ENCODE data around the gene NOS3. TPM values are rescaled to one million over a fixed set of nuclear protein-coding genes. Genes with fewer than 3 reads are reported as not detected.

NOS3 gene
- total RNA-seq, 4 donors from 2014 or later: 1.4 to 3.2 (median 2.2) TPM

GRCh38 chr7:150989456-150989855, 1.4 kb upstream of the NOS3 start:
- H3K27ac ChIP-seq: peak overlapping the region in 3 of 4 donors; percentile 22 to 75 (median 30)
- peaks cover 0 to 44% (median 20%) of the 10 kb centered on the region in 3 donors for H3K4me1 ChIP-seq
- H3K27me3 ChIP-seq: peaks cover 0 to 32% (median 0%) of the 10 kb centered on the region in 4 donors
- intact Hi-C loops (cut with DNase I): loop anchor here (5.0 kb wide), 1 partner anchor 92 kb away; no protein-coding TSS in a partner anchor
- no peak overlapping the region for H3K4me3 ChIP-seq
- TF ChIP-seq POLR2A (IDR thresholded peaks at IDR 0.05): no peak
- TF ChIP-seq CTCF (IDR thresholded peaks at IDR 0.05): no peak
- no peak for DNase-seq
- H3K9me3 ChIP-seq: peaks cover 0 to 23% (median 9%) of the 10 kb centered on the region in 3 donors
- no peaks in the 10 kb centered on the region for H3K36me3 ChIP-seq
- WGBS, 2 donors: 48 to 69% methylated on average over 5 to 7 of the region's 7 CpGs

GRCh38 chr7:150992051-150992640, 1.3 kb downstream of the NOS3 start:
- TF ChIP-seq POLR2A (IDR thresholded peaks at IDR 0.05) (no peak), CTCF (IDR thresholded peaks at IDR 0.05) (no peak)
- Histone ChIP-seq H3K9me3 (peaks cover 0 to 23% (median 9%) of the 10 kb centered on the region in 3 donors), H3K27me3 (peaks cover 0 to 27% (median 0%) of the 10 kb centered on the region in 4 donors), H3K4me1 (peaks cover 0 to 58% (median 23%) of the 10 kb centered on the region in 3 donors), H3K4me3 (no peak overlapping the region), H3K27ac (peak overlapping the region in 3 of 4 donors; percentile 34 to 75 (median 55)), H3K36me3 (no peaks in the 10 kb centered on the region)
- intact Hi-C loops (cut with DNase I): no loop called here
- DNase-seq: no peak
- 62 to 78% methylated on average over 4 to 5 of the region's 6 CpGs for WGBS, 2 donors

- Histone ChIP-seq H3K4me1 (peaks cover 0 to 61% (median 23%) of the 10 kb centered on the region in 3 donors), H3K4me3 (peak overlapping the region in 1 of 4 donors; percentile 54), H3K27me3 (peaks cover 0 to 29% (median 0%) of the 10 kb centered on the region in 4 donors), H3K27ac (peak overlapping the region; percentile 24 to 75 (median 51)), H3K36me3 (no peaks in the 10 kb centered on the region), H3K9me3 (peaks cover 0 to 23% (median 9%) of the 10 kb centered on the region in 3 donors)
- intact Hi-C loops (cut with DNase I): no loop called here
- WGBS, 2 donors: no CpG with 5 or more reads among the region's 5 CpGs
- DNase-seq: no peak
- TF ChIP-seq POLR2A (IDR thresholded peaks at IDR 0.05): no peak
- TF ChIP-seq CTCF (IDR thresholded peaks at IDR 0.05): no peak
These were observed 2.1 kb downstream of the NOS3 start for GRCh38 chr7:150992833-150993302.

GRCh38 chr7:150993511-150993910, 2.7 kb downstream of the NOS3 start:
- Histone ChIP-seq H3K4me1 (peaks cover 0 to 55% (median 19%) of the 10 kb centered on the region in 3 donors), H3K27me3 (peaks cover 0 to 29% (median 0%) of the 10 kb centered on the region in 4 donors), H3K9me3 (peaks cover 0 to 23% (median 9%) of the 10 kb centered on the region in 3 donors), H3K4me3 (peak overlapping the region in 3 of 4 donors; percentile 24 to 54 (median 36)), H3K27ac (peak overlapping the region; percentile 24 to 75 (median 51)), H3K36me3 (no peaks in the 10 kb centered on the region)
- WGBS, 2 donors: no CpG with 5 or more reads among the region's 14 CpGs
- TF ChIP-seq CTCF (IDR thresholded peaks at IDR 0.05): no peak
- no peak for TF ChIP-seq POLR2A (IDR thresholded peaks at IDR 0.05)
- intact Hi-C loops (cut with DNase I): no loop called here
- no peak for DNase-seq

- H3K4me1 ChIP-seq: peaks cover 0 to 47% (median 11%) of the 10 kb centered on the region in 3 donors
- whole genome bisulfite sequencing, 2 donors: 53 to 59% methylated on average over 5 to 7 of the region's 15 CpGs
- H3K9me3 ChIP-seq: peaks cover 0 to 23% (median 9%) of the 10 kb centered on the region in 3 donors
- H3K27me3 ChIP-seq: peaks cover 0 to 29% (median 0%) of the 10 kb centered on the region in 4 donors
- intact Hi-C loops (cut with DNase I): no loop called here
- H3K4me3 ChIP-seq: peak overlapping the region in 3 of 4 donors; percentile 24 to 54 (median 36)
- no peak for TF ChIP-seq CTCF (IDR thresholded peaks at IDR 0.05)
- no peak for TF ChIP-seq POLR2A (IDR thresholded peaks at IDR 0.05)
- H3K36me3 ChIP-seq: no peaks in the 10 kb centered on the region
- peak overlapping the region in 3 of 4 donors; percentile 45 to 75 (median 68) for H3K27ac ChIP-seq
- no peak for DNase-seq
These were observed 3.5 kb downstream of the NOS3 start for GRCh38 chr7:150994141-150994837.

Measured in esophagus squamous epithelium (tissue), 5 donors.